ENCODE data around the gene PSMA4.
"Not testable (repeated sequence)": the region's sequence is repeated elsewhere in the genome, so short reads cannot be mapped to it uniquely, and the experiment has no call there.

PSMA4 gene

DNA sequence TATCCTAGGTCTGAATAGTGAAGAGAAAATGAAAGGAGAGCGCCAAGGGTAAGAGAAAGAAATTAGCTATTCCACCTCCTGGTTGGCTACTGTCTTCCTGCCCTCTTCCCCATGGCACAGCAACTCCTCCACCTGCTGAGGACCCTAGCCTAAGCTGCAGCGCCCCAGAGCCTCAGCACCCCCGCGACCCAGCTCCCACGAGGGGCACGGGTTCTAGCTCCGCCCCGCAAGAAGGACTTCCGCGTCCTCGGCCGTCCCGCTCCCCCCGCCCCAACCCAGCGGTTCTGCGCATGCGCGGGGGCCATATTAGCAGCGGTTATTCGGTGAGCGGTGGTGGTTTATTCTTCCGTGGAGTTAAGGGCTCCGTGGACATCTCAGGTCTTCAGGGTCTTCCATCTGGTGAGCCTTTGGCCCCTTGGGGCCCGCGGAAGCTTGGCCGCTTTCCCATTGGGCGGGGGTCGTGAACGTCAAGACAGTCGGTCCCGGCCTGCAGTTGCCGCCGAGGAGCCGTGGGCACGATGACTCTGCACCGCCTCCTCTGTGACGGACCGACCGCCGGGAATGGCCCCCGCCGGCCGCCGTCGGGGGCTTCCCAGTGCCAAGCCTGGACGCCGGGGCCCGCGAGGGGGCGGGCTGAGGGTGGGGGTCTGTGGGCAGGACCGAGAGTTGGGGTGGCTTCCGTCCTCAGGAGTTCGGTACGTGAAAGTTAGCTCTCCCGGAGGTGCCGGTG is at the start of gene PSMA4:
Gene PSMA4, plus strand, starts transcription at position 304 of the 730 bp plus-strand sequence. CDS start 1,484 bp downstream, outside the sequence.
- peak; percentile 95 for DNase-seq (ENCODE audit: low spot score)

- no peak for DNase-seq (ENCODE audit: low spot score)
Observed at GRCh38 chr15:78492872-78493271, 47.4 kb upstream of the PSMA4 start.

DNA sequence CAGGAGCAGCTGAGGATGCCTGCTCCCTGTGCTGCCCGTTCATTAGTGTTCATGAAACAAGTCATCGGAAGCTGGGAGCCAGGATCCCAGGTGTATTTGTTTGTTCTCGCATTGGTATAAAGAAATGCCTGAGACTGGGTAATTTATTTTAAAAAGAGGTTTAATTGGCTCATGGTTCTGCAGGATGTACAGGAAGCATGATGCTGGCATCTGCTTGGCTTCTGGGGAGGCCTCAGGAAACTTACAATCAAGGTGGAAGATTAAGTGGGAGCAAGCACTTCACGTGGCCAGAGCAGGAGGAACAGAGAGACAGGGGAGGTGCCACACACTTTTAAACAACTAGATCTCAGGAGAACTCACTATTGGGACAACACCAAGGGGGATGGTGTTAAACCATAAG is 38.4 kb upstream of the PSMA4 start:
- no peak for DNase-seq (ENCODE audit: low spot score)

- DNase-seq (ENCODE audit: low spot score): no peak
Observed at GRCh38 chr15:78502641-78503040, 37.6 kb upstream of the PSMA4 start.

- DNase-seq (ENCODE audit: low spot score): peak; percentile 98
Observed at GRCh38 chr15:78506971-78507830, 33.0 kb upstream of the PSMA4 start, which contains the start of gene HYKK. Gene HYKK, plus strand, starts transcription at chr15:78507577. Its CDS starts 5,512 bp downstream, at chr15:78513089.

DNA sequence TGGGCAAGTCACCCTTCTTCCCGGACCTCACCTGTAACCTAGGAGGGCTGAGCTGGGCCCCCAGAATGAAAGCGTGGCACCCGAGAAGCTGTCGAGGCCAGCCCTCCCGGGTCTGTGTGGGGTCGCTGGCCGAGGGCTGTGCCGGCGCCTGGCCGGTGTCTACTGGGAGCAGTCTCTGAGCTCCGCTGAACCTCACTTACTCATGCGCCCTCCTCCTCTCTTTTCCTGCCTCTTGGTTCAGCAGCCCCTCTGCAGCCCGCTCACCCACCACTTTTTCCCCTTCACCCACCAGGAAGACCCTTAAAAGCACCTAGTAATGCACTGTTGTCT is 32.4 kb upstream of the PSMA4 start:
- DNase-seq (ENCODE audit: low spot score): no peak

GRCh38 chr15:78508272-78508671 is 32.0 kb upstream of the PSMA4 start:
- DNase-seq (ENCODE audit: low spot score): no peak

DNA sequence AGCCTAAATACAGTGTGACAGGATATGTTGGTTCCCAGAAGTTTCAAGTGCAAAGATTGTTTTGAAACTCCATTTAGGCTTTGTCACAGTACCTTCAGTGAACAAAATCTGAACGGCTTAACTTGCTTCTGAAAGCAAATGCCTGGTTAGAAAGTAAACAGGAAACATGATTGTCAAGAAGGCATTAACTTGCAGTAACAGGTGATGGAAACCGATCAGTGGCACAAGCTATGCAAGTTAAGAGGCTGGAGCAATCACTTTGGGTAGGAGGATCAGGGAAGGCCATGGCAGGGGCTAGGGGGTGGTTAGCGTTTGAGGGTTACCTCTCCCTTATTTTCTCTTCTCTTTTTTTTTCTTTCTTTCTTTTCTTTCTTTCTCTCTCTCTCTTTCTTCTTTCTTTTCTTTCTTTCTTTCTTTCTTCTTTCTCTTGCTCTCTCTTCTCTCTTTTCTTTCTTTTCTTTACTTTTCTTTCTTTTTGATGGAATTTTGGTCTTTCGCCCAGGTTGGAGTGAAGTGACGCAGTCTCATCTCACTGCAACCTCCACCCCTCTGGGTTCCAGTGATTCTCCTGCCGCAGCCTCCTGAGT is 30.4 kb upstream of the PSMA4 start:
- DNase-seq (ENCODE audit: low spot score): no peak

DNA sequence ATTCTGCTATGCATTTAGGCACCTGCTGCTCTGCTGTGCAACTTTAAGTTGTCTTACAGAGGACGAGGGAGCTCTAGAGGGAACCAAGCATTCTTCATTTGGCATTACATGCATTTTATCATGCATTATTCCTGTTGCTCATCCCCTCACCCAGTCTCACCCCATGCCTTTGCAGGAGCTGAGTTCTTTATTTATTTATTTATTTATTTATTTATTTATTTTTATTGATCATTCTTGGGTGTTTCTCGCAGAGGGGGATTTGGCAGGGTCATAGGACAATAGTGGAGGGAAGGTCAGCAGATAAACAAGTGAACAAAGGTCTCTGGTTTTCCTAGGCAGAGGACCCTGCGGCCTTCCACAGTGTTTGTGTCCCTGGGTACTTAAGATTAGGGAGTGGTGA is 20.2 kb upstream of the PSMA4 start:
- DNase-seq (ENCODE audit: low spot score): not testable (repeated sequence)

DNA sequence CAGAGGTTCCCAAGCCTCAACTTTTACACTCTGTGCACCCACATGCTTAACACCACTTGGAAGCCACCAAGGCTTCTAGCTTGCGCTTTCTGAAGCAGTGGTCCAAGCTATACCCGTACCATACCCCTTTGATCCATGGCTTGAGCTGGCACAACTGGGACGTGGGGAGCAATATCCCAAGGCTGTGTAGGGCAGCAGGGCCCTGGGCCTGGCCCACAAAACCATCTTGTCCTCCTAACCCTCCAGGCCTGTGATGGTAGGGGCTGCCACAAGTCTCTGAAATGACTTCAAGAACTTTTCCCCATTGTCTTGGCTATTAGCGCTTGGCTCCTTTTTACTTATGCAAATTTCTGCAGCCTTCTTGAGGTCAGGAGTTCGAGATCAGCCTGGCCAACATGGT is 16.0 kb upstream of the PSMA4 start:
- DNase-seq (ENCODE audit: low spot score): no peak

DNA sequence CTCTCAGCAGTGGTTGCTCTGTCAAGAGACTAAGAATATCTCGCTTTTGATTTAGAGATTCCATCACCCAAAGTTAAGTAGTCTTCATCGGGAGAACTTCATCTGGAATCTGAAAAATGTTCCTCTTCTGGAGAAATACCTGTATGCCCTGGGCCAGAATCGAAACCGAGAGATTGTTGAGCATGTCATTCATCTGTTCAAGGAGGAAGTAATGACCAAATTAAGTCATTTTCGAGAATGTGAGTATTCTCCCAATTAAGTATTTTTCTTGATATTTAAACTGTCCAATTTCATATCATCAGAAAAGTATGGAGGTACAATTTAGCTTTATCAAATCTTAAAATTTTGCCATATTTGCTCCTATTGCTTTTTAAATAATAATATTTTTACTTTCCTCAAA is 12.9 kb upstream of the PSMA4 start:
- DNase-seq (ENCODE audit: low spot score): no peak

- DNase-seq (ENCODE audit: low spot score): no peak
Observed at GRCh38 chr15:78533331-78533730, 6.9 kb upstream of the PSMA4 start.

GRCh38 chr15:78536134-78536533 is 4.1 kb upstream of the PSMA4 start:
- no peak for DNase-seq (ENCODE audit: low spot score)

DNA sequence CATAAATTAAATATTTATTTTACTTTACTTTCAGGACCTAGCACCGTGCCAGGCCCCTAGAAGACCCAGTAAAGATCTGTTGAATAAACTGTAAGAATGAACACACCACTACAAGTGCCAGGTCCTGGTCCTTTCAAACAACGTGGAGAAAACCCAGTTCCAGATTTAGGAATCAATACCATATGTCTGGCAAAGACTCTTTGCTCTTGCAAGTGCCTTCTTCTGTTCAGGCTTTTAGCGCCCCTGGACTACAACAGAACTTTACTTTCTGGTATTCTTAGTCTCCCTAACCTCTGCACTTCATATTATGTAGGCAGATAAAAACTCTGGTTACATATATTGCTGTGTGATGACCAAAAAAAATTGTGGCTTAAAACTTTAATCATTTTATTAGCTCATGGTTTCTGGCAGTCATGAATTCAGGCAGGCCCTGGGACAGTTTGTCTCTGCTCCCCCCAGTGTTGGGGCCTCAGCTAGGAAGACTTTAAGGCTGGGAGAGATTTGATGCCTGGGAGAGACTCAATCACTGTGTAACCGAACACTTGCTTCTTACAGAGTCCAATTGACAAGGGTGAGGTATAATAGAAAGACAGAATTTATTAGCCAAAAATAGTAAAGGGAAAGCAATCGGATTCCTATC is 2.9 kb upstream of the PSMA4 start:
- DNase-seq (ENCODE audit: low spot score): no peak

- DNase-seq (ENCODE audit: low spot score): no peak
Observed at GRCh38 chr15:78538358-78538757, 1.9 kb upstream of the PSMA4 start.

GRCh38 chr15:78539464-78540140 is 642 bp upstream of the PSMA4 start:
- not testable (repeated sequence) for DNase-seq (ENCODE audit: low spot score)

DNA sequence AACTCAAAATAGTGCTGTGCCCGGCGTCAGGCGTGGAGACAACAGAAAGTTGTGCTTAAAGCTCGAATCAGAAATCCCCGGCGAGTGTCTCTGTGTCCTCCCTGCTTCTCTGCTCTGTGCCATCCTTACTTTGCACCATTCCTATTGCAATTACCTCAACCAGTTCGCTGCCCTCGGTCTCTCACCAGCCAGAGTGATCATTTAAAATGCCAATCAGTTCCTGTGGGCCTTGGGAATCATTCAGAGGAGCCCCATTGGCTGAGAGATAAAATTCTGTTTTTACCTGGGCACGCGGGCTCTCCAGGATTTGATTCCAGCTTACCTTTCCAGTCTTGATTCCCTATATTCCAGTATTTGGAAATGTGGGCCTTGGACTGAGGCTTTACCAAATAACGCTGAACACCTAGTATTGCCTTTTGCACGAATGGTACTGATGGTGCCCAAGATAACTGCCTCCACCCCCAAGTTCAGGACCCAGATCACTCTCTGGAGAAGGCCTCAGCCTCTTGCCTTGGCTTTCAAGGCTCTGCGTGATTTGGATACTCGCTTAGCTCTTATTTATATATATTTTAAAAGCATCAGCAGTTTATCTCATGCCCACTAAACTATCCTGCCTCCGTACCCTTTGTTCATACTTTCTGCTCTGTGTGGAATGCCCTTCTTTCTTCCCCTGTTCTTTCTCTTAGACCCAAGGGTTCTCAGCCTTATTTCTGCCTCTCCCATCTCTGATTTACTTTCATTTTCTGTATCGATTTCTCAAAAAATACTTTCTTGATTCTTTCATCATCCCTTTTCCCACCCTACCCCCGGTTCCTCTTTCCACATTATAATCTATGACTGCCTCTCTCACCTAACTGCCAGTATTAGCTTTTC is 863 bp downstream of the PSMA4 start:
- no peak for DNase-seq (ENCODE audit: low spot score)

GRCh38 chr15:78541744-78542034 is 1.4 kb downstream of the PSMA4 start:
- no peak for DNase-seq (ENCODE audit: low spot score)

DNA sequence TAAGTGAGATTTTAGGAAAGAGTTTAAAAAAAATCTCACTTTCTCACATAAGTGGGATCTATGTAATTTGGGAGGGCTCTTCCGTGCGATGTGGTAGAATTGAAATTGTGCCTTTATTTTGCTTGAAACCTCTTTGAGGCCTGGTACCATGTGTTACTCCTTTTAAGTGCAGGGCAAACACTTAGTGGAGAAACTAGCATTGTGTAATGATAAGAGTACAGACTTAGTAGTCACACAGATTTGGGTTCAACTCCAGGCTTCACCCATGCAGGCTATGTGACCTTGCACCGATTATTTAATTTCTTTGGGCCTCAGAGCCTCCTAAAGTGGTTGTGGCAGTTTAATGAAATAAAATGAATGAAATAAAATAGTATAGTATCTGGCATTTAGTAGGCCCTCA is 2.4 kb downstream of the PSMA4 start:
- no peak for DNase-seq (ENCODE audit: low spot score)

GRCh38 chr15:78550194-78550593 is 9.9 kb downstream of the PSMA4 start:
- no peak for DNase-seq (ENCODE audit: low spot score)

DNA sequence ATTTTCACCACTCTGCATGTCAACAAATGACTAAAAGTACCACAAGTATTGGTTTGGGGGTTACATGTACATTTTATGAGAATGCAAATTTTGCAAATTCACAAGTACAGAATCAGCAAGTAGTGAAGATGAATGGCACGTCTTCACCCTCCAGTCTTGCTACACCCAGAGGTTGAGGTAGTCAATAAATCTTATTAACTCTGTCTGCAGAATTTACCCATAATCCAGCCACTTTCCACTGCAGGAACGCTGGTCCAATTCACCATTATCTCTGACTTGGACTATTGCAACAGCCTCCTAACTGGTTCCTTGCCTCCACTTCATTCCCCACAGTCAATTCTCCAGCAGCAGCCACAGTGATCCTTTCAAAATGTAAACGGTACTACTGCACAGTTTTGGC is 10.6 kb downstream of the PSMA4 start:
- DNase-seq (ENCODE audit: low spot score): no peak

All from HuH-7 (cell line).